Peyer's patch (tissue), 4 donors: ENCODE measurements around the gene NPPB.

Experiments used
- POLR2A ChIP-seq, 2 donors: fragments of 450-650 bp; IDR thresholded peaks; one replicate each; pipeline ENCODE4 v1.5.1; 2017; ENCODE audit warnings: antibody characterized with exemption in 2 of 2, mild to moderate bottlenecking in 2 of 2, moderate library complexity in 2 of 2
- TF ChIP-seq, protein P1 (sequence below), 6 experiments: fragments of 450-650 bp in 4 of 6; fragments of 200-600 bp in 2 of 6; sonication (generic) in 1 of 6; IDR thresholded peaks; one replicate each; pipeline ENCODE4 v1.5.1; 2017 to 2019; ENCODE audit warnings: antibody characterized with exemption in 6 of 6, mild to moderate bottlenecking in 3 of 6, moderate library complexity in 1 of 6

DNA sequence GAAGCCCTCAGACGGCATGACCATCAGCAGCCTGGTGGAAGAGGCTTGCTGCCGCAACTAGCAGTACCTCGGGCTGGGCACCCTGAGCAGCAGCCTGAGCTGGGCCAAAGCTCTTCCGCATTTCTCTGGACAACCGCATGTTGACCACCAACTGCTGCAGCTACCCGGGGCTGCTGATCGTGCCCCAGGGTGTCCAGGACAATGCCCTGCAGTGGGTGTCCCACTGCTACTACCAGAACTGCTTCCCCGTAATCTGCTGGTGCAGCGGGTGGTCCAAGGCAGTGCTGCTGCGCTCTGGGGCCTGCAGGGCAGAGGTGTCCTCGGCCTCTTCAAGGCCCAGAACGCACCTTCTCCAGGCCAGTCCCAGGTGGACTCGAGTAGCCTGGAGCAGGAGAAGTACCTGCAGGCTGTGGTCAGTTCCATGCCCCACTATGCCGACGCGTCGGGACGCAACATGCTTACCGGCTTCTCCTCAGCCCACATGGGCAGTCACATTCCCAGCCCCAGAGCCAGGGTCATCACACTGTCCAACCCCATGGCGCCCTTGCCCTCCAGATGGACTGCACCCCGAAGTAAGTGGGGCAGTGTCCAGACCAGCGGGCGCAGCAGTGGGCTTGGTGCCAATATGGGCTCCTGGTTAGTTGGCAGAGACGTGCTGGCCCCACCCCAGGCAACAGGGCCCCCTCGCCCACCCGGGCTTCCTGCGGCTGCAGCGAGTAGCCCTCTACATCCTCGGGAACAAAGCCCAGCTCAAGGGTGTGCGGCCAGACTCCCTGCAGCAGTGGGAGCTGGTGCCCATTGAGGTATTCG is 19.5 kb upstream of the NPPB start:
- no peak for TF ChIP-seq POLR2A (IDR thresholded peaks at IDR 0.05)
- TF ChIP-seq, protein P1, sequence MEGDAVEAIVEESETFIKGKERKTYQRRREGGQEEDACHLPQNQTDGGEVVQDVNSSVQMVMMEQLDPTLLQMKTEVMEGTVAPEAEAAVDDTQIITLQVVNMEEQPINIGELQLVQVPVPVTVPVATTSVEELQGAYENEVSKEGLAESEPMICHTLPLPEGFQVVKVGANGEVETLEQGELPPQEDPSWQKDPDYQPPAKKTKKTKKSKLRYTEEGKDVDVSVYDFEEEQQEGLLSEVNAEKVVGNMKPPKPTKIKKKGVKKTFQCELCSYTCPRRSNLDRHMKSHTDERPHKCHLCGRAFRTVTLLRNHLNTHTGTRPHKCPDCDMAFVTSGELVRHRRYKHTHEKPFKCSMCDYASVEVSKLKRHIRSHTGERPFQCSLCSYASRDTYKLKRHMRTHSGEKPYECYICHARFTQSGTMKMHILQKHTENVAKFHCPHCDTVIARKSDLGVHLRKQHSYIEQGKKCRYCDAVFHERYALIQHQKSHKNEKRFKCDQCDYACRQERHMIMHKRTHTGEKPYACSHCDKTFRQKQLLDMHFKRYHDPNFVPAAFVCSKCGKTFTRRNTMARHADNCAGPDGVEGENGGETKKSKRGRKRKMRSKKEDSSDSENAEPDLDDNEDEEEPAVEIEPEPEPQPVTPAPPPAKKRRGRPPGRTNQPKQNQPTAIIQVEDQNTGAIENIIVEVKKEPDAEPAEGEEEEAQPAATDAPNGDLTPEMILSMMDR (IDR thresholded peaks at IDR 0.05), result no peak
